Esophagus muscularis mucosa (tissue), 4 donors: Measurements from ENCODE around the gene CARM1.

Experiments used
- CTCF ChIP-seq, 3 experiments: fragments of 200-600 bp in 2 of 3; fragments of 450-650 bp in 1 of 3; sonication (generic) in 2 of 3; IDR thresholded peaks; one replicate each; pipeline ENCODE4 v1.5.1; 2017 to 2019; ENCODE audit warnings: antibody characterized with exemption in 3 of 3, mild to moderate bottlenecking in 2 of 3, moderate library complexity in 1 of 3
- EP300 ChIP-seq: sonication (generic); formaldehyde crosslinking; IDR thresholded peaks from one replicate; pipeline ENCODE4 v1.6.1; 2017; ENCODE audit warnings: antibody characterized with exemption
- POLR2A ChIP-seq: fragments of 450-650 bp; IDR thresholded peaks from one replicate; pipeline ENCODE4 v1.6.1; 2017; ENCODE audit warnings: antibody characterized with exemption, moderate library complexity, mild to moderate bottlenecking, low read depth
- POLR2AphosphoS5 ChIP-seq, 2 donors: sonication (generic); formaldehyde crosslinking; IDR thresholded peaks; one replicate each; pipeline ENCODE4 v1.6.1; 2017; ENCODE audit warnings: antibody characterized with exemption in 2 of 2

- TF ChIP-seq CTCF (IDR thresholded peaks at IDR 0.05) (no peak), POLR2A (no peak), POLR2AphosphoS5 (IDR thresholded peaks at IDR 0.05) (no peak), EP300 (no peak)
Measured at GRCh38 chr19:10868872-10869547, 2.3 kb upstream of the CARM1 start.
